GM12873 (cell line): ENCODE measurements around the gene SNX25.

ENCODE experiments used
- TF ChIP-seq, protein P1 (sequence below): IDR thresholded peaks from 2 replicates; pipeline ENCODE4 v1.5.1; 2012; ENCODE audit warnings: low read depth, mild to moderate bottlenecking, moderate library complexity, low read length, control low read depth; ENCODE audit not compliant: insufficient read depth; ENCODE audit errors: missing control alignments

Gene SNX25

GRCh38 chr4:185201977-185202962, 7.1 kb upstream of the SNX25 start:
- TF ChIP-seq, protein P1, sequence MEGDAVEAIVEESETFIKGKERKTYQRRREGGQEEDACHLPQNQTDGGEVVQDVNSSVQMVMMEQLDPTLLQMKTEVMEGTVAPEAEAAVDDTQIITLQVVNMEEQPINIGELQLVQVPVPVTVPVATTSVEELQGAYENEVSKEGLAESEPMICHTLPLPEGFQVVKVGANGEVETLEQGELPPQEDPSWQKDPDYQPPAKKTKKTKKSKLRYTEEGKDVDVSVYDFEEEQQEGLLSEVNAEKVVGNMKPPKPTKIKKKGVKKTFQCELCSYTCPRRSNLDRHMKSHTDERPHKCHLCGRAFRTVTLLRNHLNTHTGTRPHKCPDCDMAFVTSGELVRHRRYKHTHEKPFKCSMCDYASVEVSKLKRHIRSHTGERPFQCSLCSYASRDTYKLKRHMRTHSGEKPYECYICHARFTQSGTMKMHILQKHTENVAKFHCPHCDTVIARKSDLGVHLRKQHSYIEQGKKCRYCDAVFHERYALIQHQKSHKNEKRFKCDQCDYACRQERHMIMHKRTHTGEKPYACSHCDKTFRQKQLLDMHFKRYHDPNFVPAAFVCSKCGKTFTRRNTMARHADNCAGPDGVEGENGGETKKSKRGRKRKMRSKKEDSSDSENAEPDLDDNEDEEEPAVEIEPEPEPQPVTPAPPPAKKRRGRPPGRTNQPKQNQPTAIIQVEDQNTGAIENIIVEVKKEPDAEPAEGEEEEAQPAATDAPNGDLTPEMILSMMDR: no peak

GRCh38 chr4:185202984-185203485, 6.4 kb upstream of the SNX25 start:
- TF ChIP-seq, protein P1: no peak

GRCh38 chr4:185203486-185204237, 5.7 kb upstream of the SNX25 start, which contains the start of gene CFAP97:
Gene CFAP97, minus strand, starts transcription at chr4:185204000. Its CDS starts 12,804 bp downstream, at chr4:185191196.
- TF ChIP-seq, protein P1: no peak

GRCh38 chr4:185204238-185204910, 5.0 kb upstream of the SNX25 start:
- TF ChIP-seq, protein P1: no peak

- TF ChIP-seq, protein P1: no peak
These were observed 3.6 kb upstream of the SNX25 start for GRCh38 chr4:185205697-185206342.

DNA sequence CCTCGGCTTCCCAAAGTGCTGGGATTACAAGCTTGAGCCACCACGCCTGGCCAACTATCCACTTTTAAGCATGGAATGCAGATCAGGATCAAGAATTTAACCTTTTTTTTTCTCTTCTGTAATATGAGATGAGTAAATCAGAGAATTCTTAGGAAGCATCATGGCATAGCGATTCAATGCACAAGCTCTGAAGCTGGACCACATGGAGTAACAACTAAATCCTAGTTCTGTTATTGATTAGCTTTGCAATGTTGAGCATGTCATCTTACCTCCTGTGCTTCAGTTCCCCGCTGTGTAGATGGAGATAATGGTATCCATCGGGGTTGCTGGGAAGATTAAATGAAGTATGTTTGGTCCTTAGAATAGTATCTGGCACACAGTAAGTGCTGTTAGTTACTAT, 1.9 kb upstream of the SNX25 start:
- TF ChIP-seq, protein P1: no peak
